Islet precursor cell (in vitro differentiated cells): Measurements from ENCODE around the gene REG3G.
"Not testable (repeated sequence)": the region's sequence is repeated elsewhere in the genome, so short reads cannot be mapped to it uniquely, and the experiment has no call there.

Experiments
- DNase-seq: peaks from one replicate; pipeline ENCODE4 v3.0.0-alpha.2; 2018

The REG3G gene

GRCh38 chr2:79026061-79026460 is 559 bp downstream of the REG3G start:
- no peak for DNase-seq

- DNase-seq: no peak
Measured at GRCh38 chr2:79039944-79040343, 14.4 kb downstream of the REG3G start.

GRCh38 chr2:79041032-79041448 is 15.5 kb downstream of the REG3G start:
- DNase-seq: no peak

- not testable (repeated sequence) for DNase-seq
Measured at GRCh38 chr2:79053486-79053885, 28.0 kb downstream of the REG3G start.

- not testable (repeated sequence) for DNase-seq
Measured at GRCh38 chr2:79054769-79055168, 29.3 kb downstream of the REG3G start.

- DNase-seq: no peak
Measured at GRCh38 chr2:79065201-79065600, 39.7 kb downstream of the REG3G start.

- no peak for DNase-seq
Measured at GRCh38 chr2:79071078-79071477, 45.6 kb downstream of the REG3G start.
